NCI-H82 treated with DMSO at 0.1 percent for 48 hours (cell line): ENCODE results near the gene VPS8.

Experiments used
- DNase-seq: peaks from one replicate; lab custom pipeline; 2025; ENCODE audit not compliant: unreplicated experiment; lab: John Stamatoyannopoulos, UW

VPS8 gene

GRCh38 chr3:185082149-185082548 is 270.2 kb downstream of the VPS8 start:
- DNase-seq = no peak

GRCh38 chr3:185082829-185083228 is 270.9 kb downstream of the VPS8 start:
- no peak for DNase-seq

- DNase-seq = no peak
Observed at GRCh38 chr3:185084402-185084801, 272.4 kb downstream of the VPS8 start.

GRCh38 chr3:185084901-185085300 is 272.9 kb downstream of the VPS8 start:
- no peak for DNase-seq

GRCh38 chr3:185087419-185087818 is 275.5 kb downstream of the VPS8 start:
- DNase-seq = no peak

- DNase-seq = no peak
Observed at GRCh38 chr3:185089343-185089742, 277.4 kb downstream of the VPS8 start.

GRCh38 chr3:185089751-185090150 is 277.8 kb downstream of the VPS8 start:
- no peak for DNase-seq

- no peak for DNase-seq
Observed at GRCh38 chr3:185090811-185091210, 278.8 kb downstream of the VPS8 start.

GRCh38 chr3:185093116-185093515 is 281.1 kb downstream of the VPS8 start:
- no peak for DNase-seq

- no peak for DNase-seq
Observed at GRCh38 chr3:185094697-185095096, 282.7 kb downstream of the VPS8 start.
